Muscle of leg (tissue), 11 donors: ENCODE data around the gene FBXL15. TPM values are rescaled to one million over a fixed set of nuclear protein-coding genes. Genes with fewer than 3 reads are reported as not detected.

ENCODE experiments used
- DNase-seq: peaks from one replicate; pipeline ENCODE4 v3.0.0; 2013
- H3K27ac ChIP-seq: one replicate; pipeline ENCODE4 v1.5.1; 2013; ENCODE audit warnings: mild to moderate bottlenecking, low read length, control low read depth
- H3K27me3 ChIP-seq: one replicate; pipeline ENCODE4 v1.6.1; 2013; ENCODE audit warnings: low read length; ENCODE audit not compliant: control insufficient read depth, insufficient read depth
- H3K36me3 ChIP-seq: one replicate; pipeline ENCODE4 v1.6.1; 2013; ENCODE audit warnings: low read length; ENCODE audit not compliant: control insufficient read depth, insufficient read depth
- H3K4me1 ChIP-seq: one replicate; pipeline ENCODE4 v1.6.1; 2013; ENCODE audit warnings: low read length; ENCODE audit not compliant: control insufficient read depth, insufficient read depth
- H3K4me3 ChIP-seq: one replicate; pipeline ENCODE4 v1.5.1; 2013; ENCODE audit warnings: low read length, control low read depth
- H3K9me3 ChIP-seq: replicated peaks from 2 replicates; pipeline ENCODE4 v1.6.1; 2013; ENCODE audit warnings: low read depth, low read length; ENCODE audit not compliant: control insufficient read depth
- WGBS: methylation state at CpG from one replicate; pipeline ENCODE4 v1.1.5; 2013; ENCODE audit warnings: missing lambda C conversion rate; ENCODE audit not compliant: insufficient coverage; 5-methylcytosine and 5-hydroxymethylcytosine counted together
- polyA plus RNA-seq, 8 donors: library from polyadenylated mRNA; unstranded; fragments of 120-200 nt; gene quantifications; one replicate each; pipeline versions ENCODE4 v1.2.1 to v1.2.3, GENCODE V29; 2013; ENCODE audit warnings: inconsistent platforms in 1 of 8, low replicate concordance in 1 of 8; ENCODE audit not compliant: insufficient read length in 8 of 8, insufficient read depth in 1 of 8
- total RNA-seq: library from RNA; stranded (reverse); fragments of 120-200 nt; gene quantifications from one replicate; pipeline ENCODE4 v1.2.4, GENCODE V29; 2013

The FBXL15 gene
- total and polyA plus RNA-seq, 9 donors: 5.3 to 9.7 (median 7.3) TPM

- H3K36me3 ChIP-seq: peaks cover 19% of the 10 kb centered on the region
- peak; percentile 15 for DNase-seq
- H3K4me1 ChIP-seq: peaks cover 33% of the 10 kb centered on the region
- peak overlapping the region; percentile 98 for H3K27ac ChIP-seq
- 0% methylated on average over 2 of the region's 21 CpGs for WGBS
- H3K4me3 ChIP-seq: peak overlapping the region; percentile 93
- H3K27me3 ChIP-seq: peaks cover 14% of the 10 kb centered on the region
- H3K9me3 ChIP-seq: no peaks in the 10 kb centered on the region
Observed at GRCh38 chr10:102420181-102420713, 389 bp upstream of the FBXL15 start.

GRCh38 chr10:102421507-102421756 lies 796 bp downstream of the FBXL15 start:
- Histone ChIP-seq H3K9me3 (no peaks in the 10 kb centered on the region), H3K36me3 (peaks cover 19% of the 10 kb centered on the region), H3K4me3 (peak overlapping the region; percentile 93), H3K27me3 (peaks cover 14% of the 10 kb centered on the region), H3K4me1 (peaks cover 33% of the 10 kb centered on the region), H3K27ac (no peak overlapping the region)
- no peak for DNase-seq
- WGBS: under 1% methylated on average over 11 of the region's 14 CpGs

GRCh38 chr10:102421757-102422512 lies 1.3 kb downstream of the FBXL15 start:
- 2% methylated on average over 52 of the region's 62 CpGs for WGBS

GRCh38 chr10:102422545-102423129 lies 2.0 kb downstream of the FBXL15 start:
- WGBS: 2% methylated on average over 27 of the region's 28 CpGs
- Histone ChIP-seq H3K36me3 (peaks cover 19% of the 10 kb centered on the region), H3K9me3 (no peaks in the 10 kb centered on the region), H3K4me1 (peaks cover 33% of the 10 kb centered on the region), H3K27ac (peak overlapping the region; percentile 44), H3K4me3 (peak overlapping the region; percentile 93), H3K27me3 (peaks cover 14% of the 10 kb centered on the region)
- DNase-seq: peak; percentile 71

More at GRCh38 chr10:102421757-102422512, 1.3 kb downstream of the FBXL15 start:
- Histone ChIP-seq H3K36me3 (peaks cover 19% of the 10 kb centered on the region), H3K27me3 (peaks cover 14% of the 10 kb centered on the region), H3K4me3 (peak overlapping the region; percentile 93), H3K9me3 (no peaks in the 10 kb centered on the region), H3K4me1 (peaks cover 33% of the 10 kb centered on the region), H3K27ac (peak overlapping the region; percentile 1)
- no peak for DNase-seq

- H3K27ac ChIP-seq: no peak overlapping the region
- H3K27me3 ChIP-seq: peaks cover 9% of the 10 kb centered on the region
- H3K4me3 ChIP-seq: no peak overlapping the region
- DNase-seq: no peak
- no peaks in the 10 kb centered on the region for H3K9me3 ChIP-seq
- H3K36me3 ChIP-seq: peaks cover 19% of the 10 kb centered on the region
- peaks cover 33% of the 10 kb centered on the region for H3K4me1 ChIP-seq
- WGBS: 89% methylated on average over 11 of the region's 13 CpGs
Observed at GRCh38 chr10:102423372-102423968, 2.8 kb downstream of the FBXL15 start.

GRCh38 chr10:102424145-102424544 lies 3.5 kb downstream of the FBXL15 start:
- H3K4me1 ChIP-seq: peaks cover 29% of the 10 kb centered on the region
- H3K36me3 ChIP-seq: peaks cover 19% of the 10 kb centered on the region
- H3K9me3 ChIP-seq: no peaks in the 10 kb centered on the region
- H3K27me3 ChIP-seq: peaks cover 3% of the 10 kb centered on the region
- WGBS: 90% methylated on average over 7 of the region's 9 CpGs
- DNase-seq: no peak
- no peak overlapping the region for H3K27ac ChIP-seq
- no peak overlapping the region for H3K4me3 ChIP-seq

- H3K4me1 ChIP-seq: peaks cover 22% of the 10 kb centered on the region
- H3K36me3 ChIP-seq: peaks cover 19% of the 10 kb centered on the region
- 87% methylated on average over 6 of the region's 6 CpGs for WGBS
- H3K27me3 ChIP-seq: no peaks in the 10 kb centered on the region
- DNase-seq: no peak
- no peaks in the 10 kb centered on the region for H3K9me3 ChIP-seq
- no peak overlapping the region for H3K27ac ChIP-seq
- H3K4me3 ChIP-seq: no peak overlapping the region
Observed at GRCh38 chr10:102424916-102425315, 4.3 kb downstream of the FBXL15 start.

- Histone ChIP-seq H3K4me3 (no peak overlapping the region), H3K27ac (no peak overlapping the region), H3K36me3 (peaks cover 19% of the 10 kb centered on the region), H3K27me3 (no peaks in the 10 kb centered on the region), H3K4me1 (peaks cover 17% of the 10 kb centered on the region), H3K9me3 (no peaks in the 10 kb centered on the region)
- DNase-seq: no peak
- WGBS: no CpG with 5 or more reads among the region's 1 CpG
Observed at GRCh38 chr10:102425444-102425843, 4.8 kb downstream of the FBXL15 start.

- 89% methylated on average over 5 of the region's 7 CpGs for WGBS
- H3K36me3 ChIP-seq: peaks cover 19% of the 10 kb centered on the region
- DNase-seq: no peak
Observed at GRCh38 chr10:102426803-102427287, 6.2 kb downstream of the FBXL15 start.

GRCh38 chr10:102429468-102429867 lies 8.8 kb downstream of the FBXL15 start:
- Histone ChIP-seq H3K27ac (no peak overlapping the region), H3K4me1 (peaks cover 13% of the 10 kb centered on the region), H3K36me3 (peaks cover 5% of the 10 kb centered on the region), H3K4me3 (no peak overlapping the region), H3K27me3 (peaks cover 7% of the 10 kb centered on the region), H3K9me3 (no peaks in the 10 kb centered on the region)
- DNase-seq: no peak
- 89% methylated on average over 6 of the region's 8 CpGs for WGBS

More at GRCh38 chr10:102426803-102427287, 6.2 kb downstream of the FBXL15 start:
- H3K4me3 ChIP-seq: no peak overlapping the region
- no peak overlapping the region for H3K27ac ChIP-seq
- peaks cover 19% of the 10 kb centered on the region for H3K4me1 ChIP-seq
- H3K27me3 ChIP-seq: no peaks in the 10 kb centered on the region
- no peaks in the 10 kb centered on the region for H3K9me3 ChIP-seq
